Measurements from ENCODE around the gene DPP6. TPM values are rescaled to one million over a fixed set of nuclear protein-coding genes. Genes with fewer than 3 reads are reported as not detected.

Gene DPP6
- total and polyA plus RNA-seq, 2 experiments from 2014 or later, result not detected

DNA sequence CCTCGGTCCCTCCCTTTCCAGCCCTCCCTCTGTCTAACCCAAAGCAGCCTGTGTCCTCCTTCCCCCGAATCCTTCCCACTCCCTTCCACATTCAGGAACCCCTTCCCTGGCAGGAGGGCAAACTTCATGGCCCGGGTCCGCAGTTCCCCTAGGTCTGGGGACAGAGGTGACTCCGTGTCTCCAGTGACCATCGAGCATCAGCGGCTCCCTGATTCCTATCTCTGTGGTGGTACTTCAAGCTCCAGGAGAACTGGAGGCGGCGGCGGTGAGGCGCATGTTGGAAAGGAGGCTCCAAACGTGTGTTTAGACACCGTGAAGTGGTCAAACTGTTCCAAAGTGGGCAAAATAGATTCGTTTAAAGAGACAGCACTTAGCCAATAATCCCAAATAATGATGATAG lies 802.6 kb downstream of the DPP6 start:
- DNase-seq (ENCODE audit: low spot score) (no peak), ATAC-seq (no peak)
- H2AFZ ChIP-seq, result no peak overlapping the region
- H3K36me3 ChIP-seq (ENCODE audit: insufficient read depth), result no peaks in the 10 kb centered on the region
- Mint-ChIP-seq H3K4me3 (no peak overlapping the region), H3K27me3 (ENCODE audit: insufficient read depth, low read depth, poor library complexity) (peaks cover 1% of the 10 kb centered on the region), H3K9me3 (peaks cover 16% of the 10 kb centered on the region), H3K4me1 (no peaks in the 10 kb centered on the region; the same call in 2 of the 3 replicates), H3K27ac (no peak overlapping the region), H3K36me3 (ENCODE audit: low read depth) (no peaks in the 10 kb centered on the region)
- H3F3A ChIP-seq (replicated peaks; ENCODE audit: low read depth), result no peaks in the 10 kb centered on the region
- H3K9me2 ChIP-seq (ENCODE audit: insufficient read depth), result no peaks in the 10 kb centered on the region
- H3K79me2 ChIP-seq (replicated peaks; ENCODE audit: insufficient read depth), result no peaks in the 10 kb centered on the region
- H3K27ac ChIP-seq (ENCODE audit: low read depth), result no peak overlapping the region
- no peaks in the 10 kb centered on the region for H3K4me1 ChIP-seq (ENCODE audit: insufficient read depth)
- H3K27me3 ChIP-seq (ENCODE audit: insufficient read depth), result no peaks in the 10 kb centered on the region
- no peak overlapping the region for H3K4me3 ChIP-seq
- TF ChIP-seq EZH2 (IDR thresholded peaks at IDR 0.05; ENCODE audit: low read depth, unreplicated experiment) (no peak), POLR2AphosphoS5 (IDR thresholded peaks at IDR 0.05; ENCODE audit: low read depth) (no peak), NANOG (IDR thresholded peaks at IDR 0.05; ENCODE audit: borderline replicate concordance) (no peak), REST (IDR thresholded peaks at IDR 0.05; ENCODE audit: unreplicated experiment) (no peak), CTCF (conservative IDR thresholded peaks at IDR 0.05; ENCODE audit: low read depth in 2 of 2) (no peak), ETS1 (IDR thresholded peaks at IDR 0.05) (no peak), JUNB (IDR thresholded peaks at IDR 0.05; ENCODE audit: unreplicated experiment) (no peak), CREB1 (CRISPR knock-in tag; IDR thresholded peaks at IDR 0.05; ENCODE audit: low read depth) (no peak), ZNF114 (CRISPR knock-in tag; IDR thresholded peaks at IDR 0.05) (no peak), ZNF331 (CRISPR knock-in tag; IDR thresholded peaks at IDR 0.05; ENCODE audit: low read depth) (no peak), EZH2phosphoT487 (IDR thresholded peaks at IDR 0.05; ENCODE audit: unreplicated experiment) (no peak), STAT1 (IDR thresholded peaks at IDR 0.05; ENCODE audit: unreplicated experiment) (no peak)
- TF ChIP-seq, protein P1, sequence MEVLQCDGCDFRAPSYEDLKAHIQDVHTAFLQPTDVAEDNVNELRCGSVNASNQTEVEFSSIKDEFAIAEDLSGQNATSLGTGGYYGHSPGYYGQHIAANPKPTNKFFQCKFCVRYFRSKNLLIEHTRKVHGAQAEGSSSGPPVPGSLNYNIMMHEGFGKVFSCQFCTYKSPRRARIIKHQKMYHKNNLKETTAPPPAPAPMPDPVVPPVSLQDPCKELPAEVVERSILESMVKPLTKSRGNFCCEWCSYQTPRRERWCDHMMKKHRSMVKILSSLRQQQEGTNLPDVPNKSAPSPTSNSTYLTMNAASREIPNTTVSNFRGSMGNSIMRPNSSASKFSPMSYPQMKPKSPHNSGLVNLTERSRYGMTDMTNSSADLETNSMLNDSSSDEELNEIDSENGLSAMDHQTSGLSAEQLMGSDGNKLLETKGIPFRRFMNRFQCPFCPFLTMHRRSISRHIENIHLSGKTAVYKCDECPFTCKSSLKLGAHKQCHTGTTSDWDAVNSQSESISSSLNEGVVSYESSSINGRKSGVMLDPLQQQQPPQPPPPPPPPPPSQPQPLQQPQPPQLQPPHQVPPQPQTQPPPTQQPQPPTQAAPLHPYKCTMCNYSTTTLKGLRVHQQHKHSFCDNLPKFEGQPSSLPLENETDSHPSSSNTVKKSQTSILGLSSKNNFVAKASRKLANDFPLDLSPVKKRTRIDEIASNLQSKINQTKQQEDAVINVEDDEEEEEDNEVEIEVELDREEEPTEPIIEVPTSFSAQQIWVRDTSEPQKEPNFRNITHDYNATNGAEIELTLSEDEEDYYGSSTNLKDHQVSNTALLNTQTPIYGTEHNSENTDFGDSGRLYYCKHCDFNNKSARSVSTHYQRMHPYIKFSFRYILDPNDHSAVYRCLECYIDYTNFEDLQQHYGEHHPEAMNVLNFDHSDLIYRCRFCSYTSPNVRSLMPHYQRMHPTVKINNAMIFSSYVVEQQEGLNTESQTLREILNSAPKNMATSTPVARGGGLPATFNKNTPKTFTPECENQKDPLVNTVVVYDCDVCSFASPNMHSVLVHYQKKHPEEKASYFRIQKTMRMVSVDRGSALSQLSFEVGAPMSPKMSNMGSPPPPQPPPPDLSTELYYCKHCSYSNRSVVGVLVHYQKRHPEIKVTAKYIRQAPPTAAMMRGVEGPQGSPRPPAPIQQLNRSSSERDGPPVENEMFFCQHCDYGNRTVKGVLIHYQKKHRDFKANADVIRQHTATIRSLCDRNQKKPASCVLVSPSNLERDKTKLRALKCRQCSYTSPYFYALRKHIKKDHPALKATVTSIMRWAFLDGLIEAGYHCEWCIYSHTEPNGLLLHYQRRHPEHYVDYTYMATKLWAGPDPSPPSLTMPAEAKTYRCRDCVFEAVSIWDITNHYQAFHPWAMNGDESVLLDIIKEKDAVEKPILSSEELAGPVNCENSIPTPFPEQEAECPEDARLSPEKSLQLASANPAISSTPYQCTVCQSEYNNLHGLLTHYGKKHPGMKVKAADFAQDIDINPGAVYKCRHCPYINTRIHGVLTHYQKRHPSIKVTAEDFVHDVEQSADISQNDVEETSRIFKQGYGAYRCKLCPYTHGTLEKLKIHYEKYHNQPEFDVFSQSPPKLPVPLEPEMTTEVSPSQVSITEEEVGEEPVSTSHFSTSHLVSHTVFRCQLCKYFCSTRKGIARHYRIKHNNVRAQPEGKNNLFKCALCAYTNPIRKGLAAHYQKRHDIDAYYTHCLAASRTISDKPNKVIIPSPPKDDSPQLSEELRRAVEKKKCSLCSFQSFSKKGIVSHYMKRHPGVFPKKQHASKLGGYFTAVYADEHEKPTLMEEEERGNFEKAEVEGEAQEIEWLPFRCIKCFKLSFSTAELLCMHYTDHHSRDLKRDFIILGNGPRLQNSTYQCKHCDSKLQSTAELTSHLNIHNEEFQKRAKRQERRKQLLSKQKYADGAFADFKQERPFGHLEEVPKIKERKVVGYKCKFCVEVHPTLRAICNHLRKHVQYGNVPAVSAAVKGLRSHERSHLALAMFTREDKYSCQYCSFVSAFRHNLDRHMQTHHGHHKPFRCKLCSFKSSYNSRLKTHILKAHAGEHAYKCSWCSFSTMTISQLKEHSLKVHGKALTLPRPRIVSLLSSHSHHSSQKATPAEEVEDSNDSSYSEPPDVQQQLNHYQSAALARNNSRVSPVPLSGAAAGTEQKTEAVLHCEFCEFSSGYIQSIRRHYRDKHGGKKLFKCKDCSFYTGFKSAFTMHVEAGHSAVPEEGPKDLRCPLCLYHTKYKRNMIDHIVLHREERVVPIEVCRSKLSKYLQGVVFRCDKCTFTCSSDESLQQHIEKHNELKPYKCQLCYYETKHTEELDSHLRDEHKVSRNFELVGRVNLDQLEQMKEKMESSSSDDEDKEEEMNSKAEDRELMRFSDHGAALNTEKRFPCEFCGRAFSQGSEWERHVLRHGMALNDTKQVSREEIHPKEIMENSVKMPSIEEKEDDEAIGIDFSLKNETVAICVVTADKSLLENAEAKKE (CRISPR knock-in tag; IDR thresholded peaks at IDR 0.05), result no peak
- H3K4me2 ChIP-seq, result no peak overlapping the region
- no peaks in the 10 kb centered on the region for H4K20me1 ChIP-seq (replicated peaks; ENCODE audit: insufficient read depth)
